EL (cell line): Measurements from ENCODE around the gene ALG12.
"Not testable (repeated sequence)": the region's sequence is repeated elsewhere in the genome, so short reads cannot be mapped to it uniquely, and the experiment has no call there.

Experiments used
- DNase-seq: peaks from one replicate; pipeline ENCODE4 v3.0.0-alpha.2; 2016

ALG12 gene

DNA sequence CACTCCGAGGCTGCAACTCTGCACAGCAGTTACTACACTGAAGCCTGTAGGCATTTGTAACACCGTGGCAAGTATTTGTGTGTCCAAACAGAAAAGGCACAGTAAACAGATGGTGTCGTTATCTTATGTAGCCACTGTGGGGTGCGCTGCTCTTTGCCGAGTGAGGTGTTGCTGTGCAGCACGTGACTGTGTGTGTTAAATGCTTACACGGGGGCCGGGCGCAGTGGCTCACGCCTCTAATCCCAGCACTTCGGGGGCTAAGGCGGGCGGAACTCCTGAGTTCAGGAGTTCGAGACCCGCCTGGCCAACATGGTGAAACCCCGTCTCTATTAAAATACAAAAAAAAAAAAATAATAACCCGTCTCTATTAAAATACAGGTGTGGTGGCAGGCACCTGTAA is 53.1 kb downstream of the ALG12 start:
- no peak for DNase-seq

- DNase-seq, result no peak
These were observed 54.3 kb downstream of the ALG12 start for GRCh38 chr22:49863931-49864330.

- no peak for DNase-seq
These were observed 55.8 kb downstream of the ALG12 start for GRCh38 chr22:49862496-49862776.

DNA sequence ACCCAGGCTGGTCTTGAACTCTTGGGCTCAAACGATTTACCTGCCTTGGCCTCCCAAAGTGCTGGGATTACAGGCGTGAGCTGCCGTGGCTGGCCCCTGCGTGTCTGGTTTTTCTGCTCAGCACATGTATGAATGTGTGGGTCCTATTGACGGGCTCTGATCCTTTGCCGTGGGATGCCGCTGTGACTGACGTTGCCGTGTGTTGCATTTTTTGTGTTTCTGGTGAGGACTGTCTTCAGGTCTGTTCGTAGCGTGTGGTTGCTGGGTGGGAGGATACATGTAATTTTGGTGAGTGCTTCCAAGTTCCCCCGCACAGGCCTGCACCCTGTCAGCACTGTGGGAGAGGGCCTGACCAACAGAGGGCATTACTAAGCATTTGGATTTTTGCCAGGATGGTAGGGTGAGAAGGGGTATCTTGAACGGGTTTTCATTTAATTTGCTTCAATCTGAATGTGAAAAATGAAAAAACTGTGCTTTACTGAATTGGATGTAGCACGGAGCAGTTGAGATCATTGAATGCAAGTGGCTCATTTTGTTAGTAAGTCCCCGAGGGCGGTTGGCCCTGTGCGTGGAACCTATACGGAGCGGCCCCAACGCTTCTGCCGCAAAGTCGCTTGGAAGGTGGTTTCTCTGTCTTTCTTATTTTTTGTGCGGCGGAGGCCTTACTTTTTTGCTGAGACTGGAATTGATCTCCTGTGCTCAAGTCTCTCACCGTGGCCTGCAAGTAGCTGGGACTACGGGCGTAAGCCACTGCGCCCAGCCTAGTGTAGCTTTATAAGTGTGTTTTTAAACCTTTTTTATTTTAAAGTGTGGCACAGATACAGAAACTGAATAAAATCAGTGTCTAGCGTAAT is 56.4 kb downstream of the ALG12 start:
- no peak for DNase-seq

GRCh38 chr22:49858827-49859226 is 59.4 kb downstream of the ALG12 start:
- DNase-seq, result no peak

- no peak for DNase-seq
These were observed 61.2 kb downstream of the ALG12 start for GRCh38 chr22:49856766-49857618.

GRCh38 chr22:49856343-49856742 is 61.9 kb downstream of the ALG12 start:
- DNase-seq, result no peak

DNA sequence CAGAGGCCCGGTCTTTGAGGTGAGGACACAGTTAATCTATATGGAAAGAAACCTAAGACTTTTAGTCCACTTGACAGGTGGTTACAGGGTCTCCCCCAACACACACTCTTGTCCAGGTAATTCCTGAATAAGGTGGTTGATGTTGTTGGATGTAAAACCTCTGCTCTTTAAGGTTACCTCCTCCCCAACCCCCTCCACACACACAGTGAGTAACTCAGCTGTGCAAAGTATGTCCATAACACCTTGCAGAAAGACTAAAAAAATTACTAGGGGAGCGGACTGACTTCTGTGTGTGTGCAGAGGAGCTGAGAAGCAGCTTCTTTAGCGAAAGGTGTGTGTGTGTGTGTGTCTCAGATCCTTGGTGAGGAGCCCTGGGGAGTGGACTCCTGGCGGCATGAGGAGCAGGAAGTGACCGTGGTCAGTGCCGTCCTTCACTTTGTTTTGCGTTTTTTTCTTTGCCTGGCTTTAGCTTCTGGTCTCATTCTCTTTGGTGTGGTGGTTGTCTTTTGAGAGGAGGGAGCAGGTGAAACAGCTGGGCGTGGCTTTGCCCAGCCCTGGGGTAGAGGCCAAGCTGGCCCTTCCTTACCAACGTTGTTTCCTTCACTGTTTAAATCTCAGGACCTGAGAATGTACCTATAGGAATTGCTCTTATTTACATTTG is 62.9 kb downstream of the ALG12 start:
- peak; percentile 31 for DNase-seq

DNA sequence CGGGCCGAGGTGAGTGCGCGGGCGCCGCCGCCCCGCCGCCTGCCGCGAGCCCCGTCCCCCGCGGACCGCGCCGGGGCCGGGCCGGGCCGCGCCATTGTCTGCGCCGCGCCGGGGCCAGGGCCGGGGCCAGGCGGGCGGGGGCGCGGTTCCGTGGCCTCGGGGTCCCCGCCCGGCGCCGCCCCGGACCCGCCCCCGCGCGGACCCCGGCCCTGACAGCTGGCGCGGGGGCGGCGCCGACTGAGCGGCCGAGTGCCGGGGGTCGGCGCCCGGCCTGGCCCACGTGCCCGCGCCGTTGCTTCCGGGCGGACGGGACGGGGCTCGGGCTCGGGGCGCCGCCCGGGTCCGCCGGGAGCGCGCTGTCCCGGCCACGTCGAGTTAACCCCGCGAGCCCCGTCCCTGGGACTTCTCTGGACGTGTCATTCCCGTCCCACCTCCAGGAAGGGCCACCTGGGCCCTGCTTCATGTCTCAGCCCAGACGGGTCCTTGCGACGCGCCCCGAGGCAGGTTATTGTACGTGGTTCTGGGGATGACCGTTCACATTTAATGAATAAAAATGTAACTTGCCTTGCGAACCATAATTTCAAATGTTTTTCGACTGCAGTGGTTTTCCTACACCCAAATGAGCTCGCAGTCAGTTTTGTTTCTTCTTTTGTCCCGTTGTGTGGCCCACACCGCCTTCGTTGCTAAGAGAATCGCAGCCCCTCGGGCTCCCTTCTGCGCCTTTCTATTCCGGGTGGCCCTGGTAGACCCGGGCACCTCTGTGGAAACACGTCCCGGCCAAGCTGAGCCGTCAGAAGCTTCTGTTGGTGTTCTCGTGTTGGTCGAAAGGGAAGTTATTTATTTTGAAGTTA is 64.0 kb downstream of the ALG12 start:
- peak; percentile 42 for DNase-seq

DNA sequence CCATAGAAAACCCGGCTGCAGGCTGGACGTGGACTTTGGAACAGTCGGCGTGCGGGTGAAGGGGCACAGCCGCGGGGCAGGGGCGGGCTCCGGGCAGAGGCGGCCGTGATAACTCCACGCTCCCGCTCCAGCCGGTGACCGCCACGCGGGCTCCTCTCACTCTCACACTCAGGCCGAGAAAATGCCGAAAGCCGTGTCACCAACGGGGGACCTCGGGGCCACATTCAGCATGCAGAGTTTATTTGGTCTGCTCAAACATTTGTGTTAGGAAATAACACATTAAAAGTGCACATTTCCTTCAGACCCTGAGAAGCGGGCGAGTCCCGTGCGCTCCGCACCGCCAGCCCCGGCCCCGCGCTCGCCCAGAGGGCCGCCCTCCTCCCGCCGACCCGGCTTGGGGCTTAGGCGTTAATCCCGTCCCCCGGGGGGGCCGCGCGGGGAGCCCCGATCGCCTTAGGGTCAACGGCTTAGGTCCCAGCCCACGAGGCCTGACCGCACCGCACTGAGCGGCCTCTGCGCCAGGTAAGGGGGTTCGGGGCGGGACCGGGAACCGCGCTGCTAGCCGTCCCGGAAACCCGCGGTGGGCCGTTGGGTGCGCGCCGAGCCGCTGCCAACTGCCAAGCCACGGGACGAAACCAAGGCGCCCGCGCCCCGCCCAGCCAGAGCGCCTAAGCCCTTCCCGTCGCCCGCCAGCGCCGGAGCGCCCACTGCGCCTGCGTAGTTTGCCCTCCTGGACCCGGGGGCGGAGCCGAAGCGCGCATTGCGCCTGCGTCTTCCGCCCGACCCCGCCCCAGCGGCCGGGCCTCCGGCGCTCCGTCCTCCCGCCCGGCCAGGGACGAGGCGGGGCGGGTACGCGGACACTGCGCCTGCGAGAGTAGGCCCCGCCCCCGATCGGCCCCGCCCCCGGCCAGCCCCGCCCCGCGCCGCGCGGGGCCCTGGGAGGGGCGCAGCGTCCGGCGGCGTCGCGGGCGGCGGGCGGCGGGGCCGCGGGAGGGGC is 65.0 kb downstream of the ALG12 start, which contains the start of gene ZBED4:
Gene ZBED4 (plus strand): TSS at position 947 of the 997 bp plus-strand sequence. CDS start 29,819 bp downstream, outside the sequence.
- DNase-seq, result peak; percentile 97

GRCh38 chr22:49852568-49852897 is 65.7 kb downstream of the ALG12 start:
- DNase-seq, result not testable (repeated sequence)

- no peak for DNase-seq
These were observed 67.1 kb downstream of the ALG12 start for GRCh38 chr22:49850959-49851802.
